NT2/D1 (cell line): ENCODE results near the gene DDX10.

Experiments
- SUZ12 ChIP-seq: IDR thresholded peaks from 2 replicates; pipeline ENCODE4 v1.6.1; 2011; ENCODE audit not compliant: insufficient read length, insufficient read depth; ENCODE audit errors: extremely low read depth
- YY1 ChIP-seq: IDR thresholded peaks from 2 replicates; pipeline ENCODE4 v1.6.1; 2011; ENCODE audit not compliant: insufficient read length, insufficient read depth
- ZNF274 ChIP-seq: IDR thresholded peaks from 2 replicates; pipeline ENCODE4 v1.6.1; 2011; ENCODE audit warnings: mild to moderate bottlenecking, low read depth, low read length

GRCh38 chr11:108891143-108891542 is 226.3 kb downstream of the DDX10 start:
- TF ChIP-seq YY1, result no peak
- TF ChIP-seq ZNF274, result no peak
- TF ChIP-seq SUZ12, result no peak
